ENCODE measurements around the gene FBXL2. TPM values are rescaled to one million over a fixed set of nuclear protein-coding genes. Genes with fewer than 3 reads are reported as not detected.

FBXL2 gene
- total RNA-seq, 2 experiments from 2014 or later = 0.06 TPM; not detected in 1

DNA sequence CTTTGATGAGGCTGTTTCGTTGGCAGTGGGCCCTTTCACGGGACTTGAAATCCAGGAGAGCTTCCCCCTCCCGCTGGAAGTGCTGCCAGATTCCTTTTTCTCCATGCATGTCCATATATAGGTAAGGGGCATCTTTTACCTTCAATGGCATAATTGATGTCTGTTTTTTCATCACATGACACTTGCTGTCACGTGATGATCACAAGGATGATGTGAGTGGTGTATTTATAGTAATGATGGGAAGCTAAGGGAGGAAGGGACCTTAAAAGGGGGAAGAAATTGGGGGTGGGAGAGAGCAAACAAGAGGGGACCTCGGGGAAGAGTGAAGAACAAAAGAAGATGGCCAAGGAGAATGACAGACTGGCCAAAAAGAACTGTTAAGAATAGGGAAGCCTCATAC lies 47.3 kb upstream of the FBXL2 start:
- no peak for DNase-seq (ENCODE audit: low spot score)
- Histone ChIP-seq H3K36me3 (ENCODE audit: insufficient read depth, low read length) (no peaks in the 10 kb centered on the region), H3K4me3 (ENCODE audit: low read depth, low read length, poor library complexity, severe bottlenecking) (no peak overlapping the region), H3K4me1 (ENCODE audit: insufficient read depth, low read length, poor library complexity, severe bottlenecking) (no peaks in the 10 kb centered on the region), H3K4me2 (ENCODE audit: low read length) (no peak overlapping the region), H3K27ac (ENCODE audit: low read depth, low read length, poor library complexity, severe bottlenecking) (no peak overlapping the region), H4K20me1 (ENCODE audit: insufficient read depth, low read length) (no peaks in the 10 kb centered on the region), H3K79me2 (ENCODE audit: insufficient read depth, low read depth, low read length) (no peaks in the 10 kb centered on the region), H3K9me2 (ENCODE audit: insufficient read depth, low read length) (no peaks in the 10 kb centered on the region), H2AFZ (ENCODE audit: low read length) (no peak overlapping the region), H3K9me3 (ENCODE audit: low read length) (no peaks in the 10 kb centered on the region)
- ChIA-PET POLR2A (no interaction called here), CTCF (ENCODE audit: unreplicated experiment) (no interaction called here)
- no TSS peak for BruUV-seq (replicated peaks)
- intact Hi-C loops (cut with micrococcal nuclease; ENCODE audit: unreplicated experiment) = no loop called here
- no peak for TF ChIP-seq EZH2phosphoT487 (IDR thresholded peaks at IDR 0.05; ENCODE audit: borderline replicate concordance, low read depth, low read length)
- TF ChIP-seq, protein P1, sequence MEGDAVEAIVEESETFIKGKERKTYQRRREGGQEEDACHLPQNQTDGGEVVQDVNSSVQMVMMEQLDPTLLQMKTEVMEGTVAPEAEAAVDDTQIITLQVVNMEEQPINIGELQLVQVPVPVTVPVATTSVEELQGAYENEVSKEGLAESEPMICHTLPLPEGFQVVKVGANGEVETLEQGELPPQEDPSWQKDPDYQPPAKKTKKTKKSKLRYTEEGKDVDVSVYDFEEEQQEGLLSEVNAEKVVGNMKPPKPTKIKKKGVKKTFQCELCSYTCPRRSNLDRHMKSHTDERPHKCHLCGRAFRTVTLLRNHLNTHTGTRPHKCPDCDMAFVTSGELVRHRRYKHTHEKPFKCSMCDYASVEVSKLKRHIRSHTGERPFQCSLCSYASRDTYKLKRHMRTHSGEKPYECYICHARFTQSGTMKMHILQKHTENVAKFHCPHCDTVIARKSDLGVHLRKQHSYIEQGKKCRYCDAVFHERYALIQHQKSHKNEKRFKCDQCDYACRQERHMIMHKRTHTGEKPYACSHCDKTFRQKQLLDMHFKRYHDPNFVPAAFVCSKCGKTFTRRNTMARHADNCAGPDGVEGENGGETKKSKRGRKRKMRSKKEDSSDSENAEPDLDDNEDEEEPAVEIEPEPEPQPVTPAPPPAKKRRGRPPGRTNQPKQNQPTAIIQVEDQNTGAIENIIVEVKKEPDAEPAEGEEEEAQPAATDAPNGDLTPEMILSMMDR (conservative IDR thresholded peaks at IDR 0.05; ENCODE audit: low read length) = no peak

GRCh38 chr3:33231756-33232465 lies 45.3 kb upstream of the FBXL2 start:
- TF ChIP-seq, protein P1 (conservative IDR thresholded peaks at IDR 0.05; ENCODE audit: low read length) = no peak
- no peak for TF ChIP-seq EZH2phosphoT487 (IDR thresholded peaks at IDR 0.05; ENCODE audit: borderline replicate concordance, low read depth, low read length)
- CTCF ChIA-PET (ENCODE audit: unreplicated experiment) = no interaction called here
- no peak overlapping the region for H3K4me2 ChIP-seq (ENCODE audit: low read length)
- H2AFZ ChIP-seq (ENCODE audit: low read length) = no peak overlapping the region
- intact Hi-C loops (cut with micrococcal nuclease; ENCODE audit: unreplicated experiment) = no loop called here
- no peaks in the 10 kb centered on the region for H4K20me1 ChIP-seq (ENCODE audit: insufficient read depth, low read length)
- no peak overlapping the region for H3K27ac ChIP-seq (ENCODE audit: low read depth, low read length, poor library complexity, severe bottlenecking)
- no peaks in the 10 kb centered on the region for H3K79me2 ChIP-seq (ENCODE audit: insufficient read depth, low read depth, low read length)
- H3K36me3 ChIP-seq (ENCODE audit: insufficient read depth, low read length) = no peaks in the 10 kb centered on the region
- H3K9me3 ChIP-seq (ENCODE audit: low read length) = no peaks in the 10 kb centered on the region
- no peak overlapping the region for H3K4me3 ChIP-seq (ENCODE audit: low read depth, low read length, poor library complexity, severe bottlenecking)
- H3K9me2 ChIP-seq (ENCODE audit: insufficient read depth, low read length) = no peaks in the 10 kb centered on the region
- POLR2A ChIA-PET = no interaction called here
- DNase-seq (ENCODE audit: low spot score) = no peak
- no TSS peak for BruUV-seq (replicated peaks)
- H3K4me1 ChIP-seq (ENCODE audit: insufficient read depth, low read length, poor library complexity, severe bottlenecking) = no peaks in the 10 kb centered on the region

DNA sequence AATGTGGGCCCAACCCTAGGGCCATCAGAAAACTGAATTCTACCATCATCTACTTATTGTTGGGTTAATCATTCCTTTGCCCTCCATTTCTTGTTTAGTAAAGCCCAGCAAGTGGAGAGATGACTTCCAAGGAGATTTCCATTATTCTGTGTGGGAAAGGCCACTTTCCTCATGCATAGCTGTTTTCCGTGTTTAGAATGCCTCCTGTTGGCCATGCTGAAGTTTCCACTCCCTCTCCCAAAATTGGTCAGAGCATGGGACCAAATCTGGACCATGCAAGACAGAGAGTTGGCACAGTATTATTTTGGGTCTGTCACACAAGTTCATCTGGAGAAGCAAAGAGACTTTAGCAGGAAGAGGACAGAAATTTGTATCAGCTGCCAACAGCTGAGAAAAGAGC lies 43.4 kb upstream of the FBXL2 start:
- H2AFZ ChIP-seq (ENCODE audit: low read length) = no peak overlapping the region
- TF ChIP-seq, protein P1 (conservative IDR thresholded peaks at IDR 0.05; ENCODE audit: low read length) = no peak
- no peak for TF ChIP-seq EZH2phosphoT487 (IDR thresholded peaks at IDR 0.05; ENCODE audit: borderline replicate concordance, low read depth, low read length)
- no peaks in the 10 kb centered on the region for H3K36me3 ChIP-seq (ENCODE audit: insufficient read depth, low read length)
- intact Hi-C loops (cut with micrococcal nuclease; ENCODE audit: unreplicated experiment) = no loop called here
- no peak for DNase-seq (ENCODE audit: low spot score)
- POLR2A ChIA-PET = no interaction called here
- no peak overlapping the region for H3K4me2 ChIP-seq (ENCODE audit: low read length)
- no TSS peak for BruUV-seq (replicated peaks)
- no peaks in the 10 kb centered on the region for H4K20me1 ChIP-seq (ENCODE audit: insufficient read depth, low read length)
- H3K4me3 ChIP-seq (ENCODE audit: low read depth, low read length, poor library complexity, severe bottlenecking) = no peak overlapping the region
- H3K4me1 ChIP-seq (ENCODE audit: insufficient read depth, low read length, poor library complexity, severe bottlenecking) = no peaks in the 10 kb centered on the region
- H3K79me2 ChIP-seq (ENCODE audit: insufficient read depth, low read depth, low read length) = no peaks in the 10 kb centered on the region
- CTCF ChIA-PET (ENCODE audit: unreplicated experiment) = no interaction called here
- H3K9me2 ChIP-seq (ENCODE audit: insufficient read depth, low read length) = no peaks in the 10 kb centered on the region
- no peak overlapping the region for H3K27ac ChIP-seq (ENCODE audit: low read depth, low read length, poor library complexity, severe bottlenecking)
- H3K9me3 ChIP-seq (ENCODE audit: low read length) = no peaks in the 10 kb centered on the region

All from OCI-LY7 (cell line).